Endothelial cell (in vitro differentiated cells): ENCODE data around the gene KCNJ12. TPM values are rescaled to one million over a fixed set of nuclear protein-coding genes. Genes with fewer than 3 reads are reported as not detected.

Experiments
- DNase-seq: peaks from one replicate; pipeline ENCODE4 v3.0.0; 2021; ENCODE audit warnings: low spot score
- H3K27ac Mint-ChIP-seq: one replicate; pipeline ENCODE4 v1.8.0; 2021; ENCODE audit warnings: mixed read lengths, inconsistent platforms; ENCODE audit not compliant: unreplicated experiment
- H3K27me3 Mint-ChIP-seq: one replicate; pipeline ENCODE4 v1.8.0; 2021; ENCODE audit warnings: mild to moderate bottlenecking, moderate library complexity, mixed read lengths, inconsistent platforms; ENCODE audit not compliant: unreplicated experiment
- H3K36me3 Mint-ChIP-seq: one replicate; pipeline ENCODE4 v1.8.0; 2021; ENCODE audit warnings: mild to moderate bottlenecking, low read depth, mixed read lengths, inconsistent platforms; ENCODE audit not compliant: unreplicated experiment
- H3K4me1 Mint-ChIP-seq: one replicate; pipeline ENCODE4 v1.8.0; 2021; ENCODE audit warnings: mild to moderate bottlenecking, mixed read lengths, inconsistent platforms; ENCODE audit not compliant: unreplicated experiment
- H3K4me3 Mint-ChIP-seq: one replicate; pipeline ENCODE4 v1.8.0; 2021; ENCODE audit warnings: mild to moderate bottlenecking, mixed read lengths, inconsistent platforms; ENCODE audit not compliant: unreplicated experiment
- H3K9me3 Mint-ChIP-seq: one replicate; pipeline ENCODE4 v1.8.0; 2021; ENCODE audit warnings: mixed read lengths, inconsistent platforms; ENCODE audit not compliant: unreplicated experiment
- CTCF ChIP-seq: fragments of 200-600 bp; sonication (generic); IDR thresholded peaks from one replicate; pipeline ENCODE4 v1.5.0; 2021; ENCODE audit warnings: antibody characterized with exemption; ENCODE audit not compliant: unreplicated experiment
- total RNA-seq: library from RNA; stranded (reverse); fragmentation: NEBNext Ultra II Directional; extraction: Animal tissue kit (Norgen Biotek cat#: 25700); gene quantifications from one replicate; pipeline ENCODE4 v1.2.1, GENCODE V29; 2021; ENCODE audit not compliant: unreplicated experiment

Gene KCNJ12
- total RNA-seq, 1 donor from 2014 or later: 0.56 TPM

- no peak overlapping the region for H3K4me3 Mint-ChIP-seq
- H3K36me3 Mint-ChIP-seq: peaks cover 4% of the 10 kb centered on the region
- peaks cover 8% of the 10 kb centered on the region for H3K27me3 Mint-ChIP-seq
- H3K4me1 Mint-ChIP-seq: no peaks in the 10 kb centered on the region
- TF ChIP-seq CTCF: no peak
- no peaks in the 10 kb centered on the region for H3K9me3 Mint-ChIP-seq
- no peak for DNase-seq
- no peak overlapping the region for H3K27ac Mint-ChIP-seq
Observed at GRCh38 chr17:21360048-21360447, 16.1 kb upstream of the KCNJ12 start.

GRCh38 chr17:21361020-21361809 lies 14.9 kb upstream of the KCNJ12 start:
- no peak for TF ChIP-seq CTCF
- Mint-ChIP-seq H3K27me3 (peaks cover 8% of the 10 kb centered on the region), H3K4me3 (no peak overlapping the region), H3K4me1 (no peaks in the 10 kb centered on the region), H3K27ac (no peak overlapping the region), H3K36me3 (peaks cover 4% of the 10 kb centered on the region), H3K9me3 (no peaks in the 10 kb centered on the region)
- no peak for DNase-seq

- Mint-ChIP-seq H3K36me3 (peaks cover 4% of the 10 kb centered on the region), H3K4me1 (no peaks in the 10 kb centered on the region), H3K9me3 (no peaks in the 10 kb centered on the region), H3K4me3 (no peak overlapping the region), H3K27ac (no peak overlapping the region), H3K27me3 (peaks cover 1% of the 10 kb centered on the region)
- TF ChIP-seq CTCF: no peak
- DNase-seq: no peak
Observed at GRCh38 chr17:21362331-21362931, 13.7 kb upstream of the KCNJ12 start.

GRCh38 chr17:21363776-21364642 lies 12.1 kb upstream of the KCNJ12 start:
- TF ChIP-seq CTCF: no peak
- Mint-ChIP-seq H3K4me3 (peak overlapping the region; percentile 20), H3K36me3 (peaks cover 4% of the 10 kb centered on the region), H3K4me1 (no peaks in the 10 kb centered on the region), H3K27me3 (peaks cover 1% of the 10 kb centered on the region), H3K9me3 (no peaks in the 10 kb centered on the region), H3K27ac (no peak overlapping the region)
- DNase-seq: no peak
